Measurements from ENCODE around the gene YKT6.
"Not testable (repeated sequence)": the region's sequence is repeated elsewhere in the genome, so short reads cannot be mapped to it uniquely, and the experiment has no call there.

Gene YKT6

GRCh38 chr7:44159824-44160630 is 40.8 kb upstream of the YKT6 start:
- Histone ChIP-seq H3K4me3 (ENCODE audit: low read length) (no peak overlapping the region), H3K27me3 (ENCODE audit: insufficient read depth, low read length) (peaks cover 32% of the 10 kb centered on the region), H3K9me3 (ENCODE audit: low read length) (no peaks in the 10 kb centered on the region), H3K36me3 (ENCODE audit: insufficient read depth, low read length) (no peaks in the 10 kb centered on the region), H2AFZ (ENCODE audit: low read depth, low read length) (no peak overlapping the region), H3K4me1 (ENCODE audit: insufficient read depth, low read length) (peaks cover 3% of the 10 kb centered on the region)

DNA sequence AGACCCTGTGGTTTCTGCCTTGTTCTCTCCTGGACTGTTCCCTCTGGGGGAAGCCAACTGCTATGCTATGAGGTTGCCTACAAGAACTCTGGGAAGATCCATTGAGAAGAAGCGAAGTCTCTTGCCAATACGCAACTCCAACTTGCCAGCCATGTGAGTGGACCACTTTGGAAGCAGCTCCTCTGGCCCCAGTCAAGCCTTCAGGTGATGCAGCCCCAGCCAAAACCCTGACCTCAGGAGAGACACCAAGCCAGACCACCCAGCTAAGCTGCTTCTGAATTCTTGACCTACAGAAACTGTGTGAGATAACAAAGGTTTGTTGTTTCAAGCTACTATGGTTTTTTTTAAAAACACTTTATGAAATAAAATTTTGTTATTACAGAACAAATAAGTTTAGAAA is 39.4 kb upstream of the YKT6 start:
- Histone ChIP-seq H2AFZ (ENCODE audit: low read depth, low read length) (no peak overlapping the region), H3K4me1 (ENCODE audit: insufficient read depth, low read length) (peaks cover 3% of the 10 kb centered on the region), H3K4me3 (ENCODE audit: low read length) (no peak overlapping the region), H3K36me3 (ENCODE audit: insufficient read depth, low read length) (no peaks in the 10 kb centered on the region), H3K27me3 (ENCODE audit: insufficient read depth, low read length) (peaks cover 23% of the 10 kb centered on the region), H3K9me3 (ENCODE audit: low read length) (no peaks in the 10 kb centered on the region)

- Histone ChIP-seq H3K9me3 (ENCODE audit: low read length) (no peaks in the 10 kb centered on the region), H2AFZ (ENCODE audit: low read depth, low read length) (no peak overlapping the region), H3K27me3 (ENCODE audit: insufficient read depth, low read length) (peaks cover 15% of the 10 kb centered on the region), H3K36me3 (ENCODE audit: insufficient read depth, low read length) (no peaks in the 10 kb centered on the region), H3K4me3 (ENCODE audit: low read length) (no peak overlapping the region), H3K4me1 (ENCODE audit: insufficient read depth, low read length) (peaks cover 3% of the 10 kb centered on the region)
Observed at GRCh38 chr7:44162179-44162578, 38.6 kb upstream of the YKT6 start.

DNA sequence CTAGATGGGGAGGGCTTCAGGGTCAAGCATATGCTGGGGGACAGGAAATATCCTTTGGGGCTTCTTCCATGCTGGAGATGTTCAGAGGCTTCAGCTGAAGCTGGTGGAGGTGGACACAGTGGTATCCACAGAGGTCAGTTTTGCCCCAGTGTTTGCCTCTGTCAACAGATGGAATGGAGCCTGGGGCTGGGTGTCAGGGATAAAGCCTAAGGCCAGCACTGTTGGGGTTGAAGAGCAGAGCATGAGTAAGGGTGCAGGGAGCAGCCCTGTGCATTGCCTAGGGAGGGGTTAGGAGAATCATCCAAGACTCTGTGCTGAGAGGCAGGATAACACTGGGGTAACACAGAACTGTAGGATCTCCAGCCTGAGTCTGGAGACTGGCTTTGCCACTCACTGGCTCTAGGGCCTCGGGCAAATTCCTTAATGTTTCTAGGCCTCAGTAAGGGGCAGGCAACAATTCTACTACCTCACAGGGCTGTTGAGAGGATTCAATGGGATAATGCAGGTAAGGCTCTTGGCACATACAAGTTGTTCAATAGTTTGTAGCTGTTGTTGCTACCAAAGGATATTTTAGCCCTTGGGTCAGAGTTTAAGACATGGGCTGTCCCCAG is 37.9 kb upstream of the YKT6 start:
- Histone ChIP-seq H3K9me3 (ENCODE audit: low read length) (no peaks in the 10 kb centered on the region), H3K4me1 (ENCODE audit: insufficient read depth, low read length) (peaks cover 3% of the 10 kb centered on the region), H3K36me3 (ENCODE audit: insufficient read depth, low read length) (no peaks in the 10 kb centered on the region), H2AFZ (ENCODE audit: low read depth, low read length) (no peak overlapping the region), H3K27me3 (ENCODE audit: insufficient read depth, low read length) (peaks cover 8% of the 10 kb centered on the region), H3K4me3 (ENCODE audit: low read length) (no peak overlapping the region)

DNA sequence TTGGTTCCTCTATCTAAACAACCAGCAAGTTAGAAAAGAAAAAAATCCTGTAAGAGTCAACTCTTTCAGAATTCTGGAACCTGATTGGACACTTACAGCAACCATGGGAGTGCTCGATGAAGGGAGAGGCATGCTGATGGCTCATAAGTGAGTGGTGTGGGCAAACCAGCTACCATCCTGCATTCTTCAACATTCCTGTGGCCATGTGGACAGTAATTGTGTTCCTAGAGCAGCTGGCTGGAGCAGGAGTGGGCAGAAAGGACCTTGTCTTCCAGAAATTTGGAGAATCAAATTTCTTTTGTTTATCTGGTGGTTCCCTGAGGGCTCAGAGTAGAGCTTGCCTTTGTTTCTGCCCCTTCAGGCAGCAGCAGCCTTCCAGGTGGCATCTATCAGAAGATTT is 37.2 kb upstream of the YKT6 start:
- Histone ChIP-seq H3K9me3 (ENCODE audit: low read length) (no peaks in the 10 kb centered on the region), H3K36me3 (ENCODE audit: insufficient read depth, low read length) (no peaks in the 10 kb centered on the region), H3K27me3 (ENCODE audit: insufficient read depth, low read length) (peaks cover 3% of the 10 kb centered on the region), H3K4me3 (ENCODE audit: low read length) (no peak overlapping the region), H2AFZ (ENCODE audit: low read depth, low read length) (no peak overlapping the region), H3K4me1 (ENCODE audit: insufficient read depth, low read length) (peaks cover 3% of the 10 kb centered on the region)

DNA sequence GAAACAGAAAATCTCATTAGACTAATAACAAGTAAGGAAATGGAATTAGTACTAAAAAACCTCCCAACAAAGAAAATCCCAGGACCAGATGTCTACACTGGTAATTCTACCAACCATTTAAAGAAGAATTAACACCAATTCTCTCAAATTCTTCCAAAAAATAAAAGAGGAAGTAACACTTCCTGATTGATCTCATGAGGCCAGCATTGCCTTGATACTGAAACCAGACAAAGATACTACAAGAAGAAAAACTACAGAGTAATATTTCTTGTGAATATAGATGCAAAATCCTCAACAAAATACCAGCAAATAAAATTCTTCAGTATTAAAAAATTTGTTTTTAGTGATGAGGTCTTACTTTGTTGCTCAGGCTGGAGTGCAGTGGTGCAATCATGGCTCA is 32.9 kb upstream of the YKT6 start:
- peaks cover 3% of the 10 kb centered on the region for H3K4me1 ChIP-seq (ENCODE audit: insufficient read depth, low read length)
- no peaks in the 10 kb centered on the region for H3K9me3 ChIP-seq (ENCODE audit: low read length)
- no peak overlapping the region for H2AFZ ChIP-seq (ENCODE audit: low read depth, low read length)
- peaks cover 3% of the 10 kb centered on the region for H3K27me3 ChIP-seq (ENCODE audit: insufficient read depth, low read length)
- no peak overlapping the region for H3K4me3 ChIP-seq (ENCODE audit: low read length)
- no peaks in the 10 kb centered on the region for H3K36me3 ChIP-seq (ENCODE audit: insufficient read depth, low read length)

GRCh38 chr7:44171901-44172300 is 28.9 kb upstream of the YKT6 start:
- H3K4me3 ChIP-seq (ENCODE audit: low read length); H3K9me3 ChIP-seq (ENCODE audit: low read length): not testable (repeated sequence)

GRCh38 chr7:44172352-44172751 is 28.4 kb upstream of the YKT6 start:
- no peak overlapping the region for H3K4me3 ChIP-seq (ENCODE audit: low read length)

More at GRCh38 chr7:44171901-44172300, 28.9 kb upstream of the YKT6 start:
- not testable (repeated sequence) for H3K4me1 ChIP-seq (ENCODE audit: insufficient read depth, low read length); H3K36me3 ChIP-seq (ENCODE audit: insufficient read depth, low read length); H2AFZ ChIP-seq (ENCODE audit: low read depth, low read length); H3K27me3 ChIP-seq (ENCODE audit: insufficient read depth, low read length)

GRCh38 chr7:44172803-44173424 is 27.9 kb upstream of the YKT6 start:
- Histone ChIP-seq H3K4me3 (ENCODE audit: low read length) (no peak overlapping the region), H2AFZ (ENCODE audit: low read depth, low read length) (no peak overlapping the region), H3K4me1 (ENCODE audit: insufficient read depth, low read length) (peaks cover 2% of the 10 kb centered on the region), H3K27me3 (ENCODE audit: insufficient read depth, low read length) (peaks cover 4% of the 10 kb centered on the region), H3K9me3 (ENCODE audit: low read length) (no peaks in the 10 kb centered on the region), H3K36me3 (ENCODE audit: insufficient read depth, low read length) (no peaks in the 10 kb centered on the region)

More at GRCh38 chr7:44172352-44172751, 28.4 kb upstream of the YKT6 start:
- H3K4me1 ChIP-seq (ENCODE audit: insufficient read depth, low read length), result no peaks in the 10 kb centered on the region
- H3K27me3 ChIP-seq (ENCODE audit: insufficient read depth, low read length), result peaks cover 4% of the 10 kb centered on the region
- H3K36me3 ChIP-seq (ENCODE audit: insufficient read depth, low read length), result no peaks in the 10 kb centered on the region
- no peak overlapping the region for H2AFZ ChIP-seq (ENCODE audit: low read depth, low read length)
- no peaks in the 10 kb centered on the region for H3K9me3 ChIP-seq (ENCODE audit: low read length)

- no peak overlapping the region for H2AFZ ChIP-seq (ENCODE audit: low read depth, low read length)
- H3K4me1 ChIP-seq (ENCODE audit: insufficient read depth, low read length), result peaks cover 3% of the 10 kb centered on the region
- no peaks in the 10 kb centered on the region for H3K36me3 ChIP-seq (ENCODE audit: insufficient read depth, low read length)
- H3K27me3 ChIP-seq (ENCODE audit: insufficient read depth, low read length), result peaks cover 4% of the 10 kb centered on the region
- no peaks in the 10 kb centered on the region for H3K9me3 ChIP-seq (ENCODE audit: low read length)
- H3K4me3 ChIP-seq (ENCODE audit: low read length), result no peak overlapping the region
Observed at GRCh38 chr7:44173911-44174693, 26.7 kb upstream of the YKT6 start.

DNA sequence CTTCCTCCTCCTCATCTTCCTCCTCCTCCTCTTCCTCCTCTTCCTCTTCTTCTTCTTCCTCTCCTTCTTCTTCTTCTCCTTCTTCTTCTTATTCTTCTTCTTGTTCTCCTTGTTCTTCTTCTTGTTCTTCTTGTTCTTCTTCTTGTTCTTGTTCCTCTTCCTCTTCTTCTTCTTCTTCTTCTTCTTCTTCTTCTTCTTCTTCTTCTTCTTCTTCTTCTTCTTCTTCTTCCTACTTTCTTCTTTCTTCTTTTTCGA is 26.2 kb upstream of the YKT6 start:
- H3K36me3 ChIP-seq (ENCODE audit: insufficient read depth, low read length); H3K27me3 ChIP-seq (ENCODE audit: insufficient read depth, low read length); H3K4me1 ChIP-seq (ENCODE audit: insufficient read depth, low read length); H2AFZ ChIP-seq (ENCODE audit: low read depth, low read length); H3K9me3 ChIP-seq (ENCODE audit: low read length); H3K4me3 ChIP-seq (ENCODE audit: low read length): not testable (repeated sequence)

GRCh38 chr7:44175730-44176129 is 25.0 kb upstream of the YKT6 start:
- no peak overlapping the region for H2AFZ ChIP-seq (ENCODE audit: low read depth, low read length)
- H3K27me3 ChIP-seq (ENCODE audit: insufficient read depth, low read length), result peaks cover 4% of the 10 kb centered on the region
- H3K9me3 ChIP-seq (ENCODE audit: low read length), result no peaks in the 10 kb centered on the region
- H3K4me1 ChIP-seq (ENCODE audit: insufficient read depth, low read length), result peaks cover 3% of the 10 kb centered on the region
- H3K4me3 ChIP-seq (ENCODE audit: low read length), result no peak overlapping the region
- H3K36me3 ChIP-seq (ENCODE audit: insufficient read depth, low read length), result no peaks in the 10 kb centered on the region

GRCh38 chr7:44176486-44176885 is 24.3 kb upstream of the YKT6 start:
- no peaks in the 10 kb centered on the region for H3K9me3 ChIP-seq (ENCODE audit: low read length)
- H2AFZ ChIP-seq (ENCODE audit: low read depth, low read length), result no peak overlapping the region
- peaks cover 3% of the 10 kb centered on the region for H3K4me1 ChIP-seq (ENCODE audit: insufficient read depth, low read length)
- peaks cover 4% of the 10 kb centered on the region for H3K27me3 ChIP-seq (ENCODE audit: insufficient read depth, low read length)
- H3K36me3 ChIP-seq (ENCODE audit: insufficient read depth, low read length), result no peaks in the 10 kb centered on the region
- H3K4me3 ChIP-seq (ENCODE audit: low read length), result no peak overlapping the region

Data from neuron (in vitro differentiated cells).